Mononuclear cell (primary cell): ENCODE measurements around the gene CD84. TPM values are rescaled to one million over a fixed set of nuclear protein-coding genes. Genes with fewer than 3 reads are reported as not detected.
"Not testable (repeated sequence)": the region's sequence is repeated elsewhere in the genome, so short reads cannot be mapped to it uniquely, and the experiment has no call there.

ENCODE experiments used
- H3K27me3 ChIP-seq: 2 replicates; pipeline ENCODE4 v1.6.0; 2011; ENCODE audit warnings: low read length, control low read depth; ENCODE audit not compliant: insufficient read depth
- H3K4me1 ChIP-seq: 2 replicates; pipeline ENCODE4 v1.5.1; 2011; ENCODE audit warnings: mild to moderate bottlenecking, low read length, control low read depth; ENCODE audit not compliant: insufficient read depth
- H3K4me3 ChIP-seq: 2 replicates; pipeline ENCODE4 v1.5.1; 2011; ENCODE audit warnings: mild to moderate bottlenecking, low read length, moderate library complexity
- H3K9me3 ChIP-seq: 2 replicates; pipeline ENCODE4 v1.5.1; 2011; ENCODE audit warnings: low read depth, mild to moderate bottlenecking, control low read depth, low read length
- total RNA-seq: library from RNA; depleted of rRNA; stranded (reverse); fragments of >200 nt; gene quantifications from one replicate; pipeline ENCODE4 v1.2.3, GENCODE V29; 2012

The CD84 gene
- total RNA-seq, 1 donor, result 33.4 TPM

DNA sequence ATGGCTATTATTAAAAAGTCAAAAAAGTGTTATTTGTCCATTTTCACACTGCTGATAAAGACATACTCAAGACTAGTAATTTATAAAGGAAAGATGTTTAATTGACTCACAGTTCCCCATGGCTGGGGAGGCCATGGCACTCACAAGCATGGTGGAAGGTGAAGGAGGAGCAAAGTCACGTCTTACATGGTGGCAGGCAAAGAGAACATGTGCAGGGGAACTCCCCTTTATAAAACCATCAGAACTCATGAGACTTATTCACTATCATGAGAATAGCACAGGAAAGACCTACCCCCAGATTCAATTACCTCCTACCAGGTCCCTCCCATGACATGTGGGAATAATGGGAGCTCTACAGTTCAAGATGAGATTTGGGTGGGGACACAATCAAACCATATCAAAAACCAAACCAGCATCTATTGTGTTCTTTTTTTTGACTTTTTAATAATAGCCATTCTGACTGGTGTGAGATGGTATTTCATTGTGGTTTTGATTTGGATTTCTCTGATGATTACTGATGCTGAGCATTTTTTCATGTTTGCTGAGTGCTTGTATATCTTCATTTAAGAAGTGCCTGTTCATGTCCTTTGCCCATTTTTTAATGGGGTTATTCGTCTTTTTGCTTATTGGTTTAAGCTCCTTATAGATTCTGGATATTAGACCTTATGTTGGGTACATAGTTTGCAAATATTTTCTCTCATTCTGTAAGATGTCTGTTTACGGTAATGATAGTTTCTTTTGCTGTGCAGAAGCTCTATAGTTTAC is 80.8 kb downstream of the CD84 start:
- H3K4me1 ChIP-seq, result peaks cover 17% of the 10 kb centered on the region
- not testable (repeated sequence) for H3K4me3 ChIP-seq, H3K27me3 ChIP-seq, H3K9me3 ChIP-seq

DNA sequence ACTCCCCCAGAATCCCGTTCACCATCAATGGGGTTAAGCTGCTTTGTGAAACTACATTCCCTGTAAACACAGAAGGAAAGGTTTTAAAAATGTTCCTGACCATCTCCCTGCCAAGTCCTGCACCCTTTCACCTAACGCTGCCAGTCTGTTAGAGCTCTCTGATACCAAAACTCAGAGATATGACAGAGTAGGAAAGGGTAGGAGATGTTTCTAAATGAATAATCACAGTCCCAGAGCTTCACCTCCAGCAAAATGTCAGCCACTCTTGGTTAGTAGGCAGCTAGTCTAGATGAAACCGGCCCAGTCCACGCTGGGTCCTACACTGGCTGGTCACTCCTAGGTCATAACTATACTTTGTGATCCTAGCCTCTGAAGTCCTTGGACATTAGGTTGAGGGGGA is 83.0 kb downstream of the CD84 start:
- Histone ChIP-seq H3K4me1 (peaks cover 14% of the 10 kb centered on the region), H3K9me3 (peaks cover 5% of the 10 kb centered on the region), H3K27me3 (no peaks in the 10 kb centered on the region), H3K4me3 (no peak overlapping the region)

GRCh38 chr1:160494620-160495019 is 84.7 kb downstream of the CD84 start:
- Histone ChIP-seq H3K4me1 (peaks cover 13% of the 10 kb centered on the region), H3K4me3 (no peak overlapping the region), H3K9me3 (peaks cover 5% of the 10 kb centered on the region), H3K27me3 (no peaks in the 10 kb centered on the region)

- H3K4me3 ChIP-seq, result no peak overlapping the region
- H3K27me3 ChIP-seq, result no peaks in the 10 kb centered on the region
- H3K9me3 ChIP-seq, result no peaks in the 10 kb centered on the region
- peaks cover 26% of the 10 kb centered on the region for H3K4me1 ChIP-seq
Measured at GRCh38 chr1:160492617-160493016, 86.7 kb downstream of the CD84 start.

GRCh38 chr1:160491981-160492380 is 87.3 kb downstream of the CD84 start:
- Histone ChIP-seq H3K4me1 (peaks cover 27% of the 10 kb centered on the region), H3K4me3 (no peak overlapping the region), H3K27me3 (no peaks in the 10 kb centered on the region), H3K9me3 (no peaks in the 10 kb centered on the region)

Other genes with a start within 250 kb of the CD84 start
- 89.4 TPM for gene COPA, start 236.2 kb downstream of the CD84 start, total RNA-seq
- gene NCSTN, start 236.1 kb downstream of the CD84 start, total RNA-seq, result 54.5 TPM
- gene NHLH1, start 212.4 kb downstream of the CD84 start, total RNA-seq, result not detected
- gene VANGL2, start 178.9 kb downstream of the CD84 start, total RNA-seq, result under 0.01 TPM
- gene SLAMF6, start 56.2 kb downstream of the CD84 start, total RNA-seq, result 8.2 TPM
- 30.0 TPM for gene SLAMF1, start 67.5 kb upstream of the CD84 start, total RNA-seq
- gene CD48, start 132.3 kb upstream of the CD84 start, total RNA-seq, result 996 TPM
- gene SLAMF7, start 159.8 kb upstream of the CD84 start, total RNA-seq, result 12.9 TPM
- 93.1 TPM for gene LY9, start 216.7 kb upstream of the CD84 start, total RNA-seq